HCT116 (cell line): Measurements from ENCODE around the gene TMEM169.

Source experiments
- POLR2A ChIP-seq: IDR thresholded peaks from 2 replicates; pipeline ENCODE4 v1.7.0; 2011; ENCODE audit warnings: borderline replicate concordance; ENCODE audit not compliant: insufficient read depth, insufficient read length; ENCODE audit errors: extremely low read depth
- RAD21 ChIP-seq: IDR thresholded peaks from 2 replicates; pipeline ENCODE4 v1.6.1; 2012; ENCODE audit warnings: low read depth, mild to moderate bottlenecking
- SIN3A ChIP-seq: IDR thresholded peaks from 2 replicates; pipeline ENCODE4 v1.6.1; 2012; ENCODE audit warnings: low read depth

DNA sequence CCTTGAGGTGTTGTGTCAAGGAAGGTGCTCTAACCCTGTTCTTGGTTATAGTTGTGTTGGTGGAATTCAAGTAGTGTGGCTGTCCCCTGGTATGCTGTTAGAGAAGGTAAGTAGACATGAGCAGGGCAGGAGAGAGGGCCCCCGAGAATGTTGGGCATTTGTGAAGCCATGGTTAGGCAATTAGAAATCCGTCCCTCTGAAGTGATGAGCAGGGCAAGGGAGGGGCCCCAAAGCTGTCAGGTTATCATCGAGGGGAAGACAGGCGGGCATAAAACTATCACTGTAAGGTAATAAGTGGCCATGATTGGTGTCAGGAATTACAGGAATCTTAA, 32.6 kb downstream of the TMEM169 start:
- TF ChIP-seq SIN3A (no peak), RAD21 (no peak), POLR2A (no peak)
